GM18868 (cell line): ENCODE data around the gene RAD51B.
"Not testable (repeated sequence)": the region's sequence is repeated elsewhere in the genome, so short reads cannot be mapped to it uniquely, and the experiment has no call there.

Experiments
- ATAC-seq: cut with Tn5 transposase; IDR thresholded peaks from one replicate; pipeline ENCODE4 v1.9.1; 2021; ENCODE audit warnings: mild to moderate bottlenecking, moderate library complexity; ENCODE audit not compliant: unreplicated experiment

RAD51B gene

GRCh38 chr14:67977434-67978034, 158.0 kb downstream of the RAD51B start:
- ATAC-seq: no peak

- no peak for ATAC-seq
Observed at GRCh38 chr14:67978749-67979148, 159.2 kb downstream of the RAD51B start.

GRCh38 chr14:67982711-67983608, 163.4 kb downstream of the RAD51B start:
- no peak for ATAC-seq

DNA sequence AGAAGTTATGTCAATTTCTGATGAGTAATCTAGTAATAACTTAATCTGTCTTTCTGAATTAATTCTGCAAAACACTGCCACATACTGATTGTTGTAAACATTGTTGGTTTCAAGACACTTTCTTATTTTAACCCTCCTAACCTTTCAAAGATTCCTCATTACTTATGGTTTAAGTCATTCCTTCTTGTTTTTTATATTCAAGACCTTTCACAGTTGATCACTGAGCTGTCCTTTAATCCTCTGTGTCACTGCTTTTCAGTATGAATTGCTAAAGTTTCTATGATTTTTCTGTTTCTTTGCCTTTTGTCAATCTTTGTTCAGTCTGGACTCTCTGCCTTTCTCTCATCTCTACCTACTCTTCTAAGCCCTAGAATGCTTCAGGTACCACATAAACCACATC, 164.7 kb downstream of the RAD51B start:
- ATAC-seq: no peak

DNA sequence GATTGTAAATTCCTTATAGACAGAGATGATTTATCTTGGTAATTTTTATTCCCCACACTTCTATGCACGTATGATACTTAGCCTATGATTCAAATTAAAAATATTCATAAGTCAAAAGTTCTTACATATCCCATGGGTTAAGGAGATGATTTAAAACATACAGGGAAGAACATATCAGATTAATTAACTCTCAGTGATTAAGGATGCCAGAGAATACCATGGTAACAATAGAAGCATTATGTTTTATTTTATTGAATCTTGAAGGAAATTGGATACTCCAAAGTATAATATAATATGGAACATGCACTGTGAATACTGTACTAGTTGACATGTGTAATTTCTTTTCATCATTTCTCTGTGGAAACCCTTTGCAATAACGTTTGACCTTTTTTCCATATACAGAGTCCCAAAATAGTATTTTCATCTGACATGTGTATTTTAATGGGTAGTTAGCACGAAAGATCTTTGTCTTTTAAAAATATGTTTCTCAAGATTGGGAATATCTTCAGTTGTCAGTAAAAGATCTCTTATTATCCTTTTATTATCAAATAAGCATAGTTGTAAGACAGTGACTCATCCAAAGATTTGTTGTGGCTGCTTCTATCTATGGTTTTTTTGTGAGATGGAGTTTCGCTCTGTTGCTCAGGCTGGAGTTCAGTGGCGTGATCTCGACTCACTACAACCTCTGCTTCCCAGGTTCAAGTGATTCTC, 166.7 kb downstream of the RAD51B start:
- ATAC-seq: no peak

DNA sequence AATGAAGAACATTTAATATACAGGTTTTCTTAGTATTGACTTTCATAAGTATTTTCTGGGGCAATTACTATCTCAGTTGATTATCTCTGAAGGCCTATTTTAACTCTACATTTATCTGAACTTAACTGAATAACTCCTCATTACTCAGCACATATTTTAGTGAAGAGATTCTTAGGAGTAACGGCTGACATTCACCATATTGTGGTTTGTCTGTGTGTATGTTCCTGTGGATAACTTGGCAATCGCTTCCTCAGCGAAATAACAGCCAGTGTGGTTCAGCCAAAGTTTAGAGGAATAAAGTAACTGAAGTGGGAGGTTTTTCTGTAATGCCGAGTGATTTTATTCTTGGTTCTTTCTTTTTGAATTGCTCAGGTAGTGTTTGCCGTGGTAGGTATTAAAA, 168.0 kb downstream of the RAD51B start:
- no peak for ATAC-seq

DNA sequence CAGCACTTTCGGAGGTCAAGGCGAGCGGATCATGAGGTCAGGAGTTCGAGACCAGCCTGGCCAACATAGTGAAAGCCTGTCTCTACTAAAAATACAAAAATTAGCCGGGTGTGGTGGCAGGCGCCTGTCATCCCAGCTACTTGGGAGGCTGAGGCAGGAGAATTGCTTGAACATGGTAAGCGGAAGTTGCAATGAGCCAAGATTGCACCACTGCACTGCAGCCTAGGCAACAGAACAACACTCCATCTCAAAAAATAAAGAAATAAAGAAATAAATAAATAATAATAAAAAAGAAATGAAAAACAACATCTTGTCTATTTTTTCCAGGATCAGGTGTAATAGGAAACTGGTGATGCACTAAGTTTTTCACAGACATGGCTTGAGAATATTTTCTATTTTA, 168.6 kb downstream of the RAD51B start:
- not testable (repeated sequence) for ATAC-seq

GRCh38 chr14:67990576-67990975, 171.0 kb downstream of the RAD51B start:
- no peak for ATAC-seq

GRCh38 chr14:67994531-67994930, 175.0 kb downstream of the RAD51B start:
- ATAC-seq: no peak

- no peak for ATAC-seq
Observed at GRCh38 chr14:67996235-67996634, 176.7 kb downstream of the RAD51B start.

DNA sequence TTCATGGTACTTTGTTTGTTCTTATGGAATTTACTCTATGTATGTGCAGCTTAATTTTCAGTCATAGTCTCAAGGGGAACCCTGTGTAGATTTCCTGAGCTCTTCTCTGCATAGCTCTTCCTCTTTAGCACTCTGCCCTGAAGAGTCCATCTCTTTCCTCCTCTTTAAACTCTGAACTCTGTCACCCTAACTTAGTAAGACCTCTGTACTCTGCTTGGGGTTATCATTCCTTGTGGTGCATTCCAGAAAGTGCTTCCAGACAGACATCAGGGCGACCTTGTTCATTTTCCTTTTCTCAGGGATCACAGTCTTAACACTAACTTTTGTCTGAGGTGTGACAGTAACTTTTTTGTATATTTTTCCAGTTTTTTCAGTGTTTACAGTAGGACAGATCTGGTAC, 179.3 kb downstream of the RAD51B start:
- no peak for ATAC-seq

GRCh38 chr14:67999290-67999689, 179.7 kb downstream of the RAD51B start:
- no peak for ATAC-seq

DNA sequence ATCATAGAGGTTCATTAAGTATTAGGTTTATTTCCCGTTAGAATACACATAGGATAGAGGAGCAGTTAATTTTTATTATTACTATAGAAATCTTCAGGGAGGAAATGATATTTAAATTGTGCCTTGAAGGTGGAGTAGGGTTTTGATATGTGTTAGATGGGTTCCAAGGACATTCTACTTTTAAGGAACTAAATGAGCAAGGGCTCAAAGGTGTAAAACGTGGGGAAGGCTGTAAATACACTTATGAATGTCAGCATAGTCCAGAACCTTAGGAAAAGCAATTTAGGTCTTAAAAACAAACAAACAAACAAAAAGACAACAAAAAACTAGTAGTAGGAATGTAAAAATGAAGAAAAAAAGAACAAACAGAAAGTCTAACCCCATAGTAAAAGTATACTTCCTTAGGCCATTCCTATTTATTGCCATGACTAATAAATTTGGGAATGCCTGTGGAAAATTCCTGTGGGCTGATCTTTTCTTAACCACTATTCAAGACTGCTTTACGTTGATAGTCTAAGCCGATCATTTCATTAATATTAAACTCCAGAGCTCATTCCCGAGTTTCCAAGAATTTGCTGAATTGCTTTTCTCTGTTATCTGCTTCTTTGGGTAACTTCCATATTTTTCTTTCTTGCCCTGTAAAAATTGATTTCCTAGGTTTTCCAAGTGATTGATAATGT, 180.3 kb downstream of the RAD51B start:
- no peak for ATAC-seq

- no peak for ATAC-seq
Observed at GRCh38 chr14:68000511-68000910, 180.9 kb downstream of the RAD51B start.

DNA sequence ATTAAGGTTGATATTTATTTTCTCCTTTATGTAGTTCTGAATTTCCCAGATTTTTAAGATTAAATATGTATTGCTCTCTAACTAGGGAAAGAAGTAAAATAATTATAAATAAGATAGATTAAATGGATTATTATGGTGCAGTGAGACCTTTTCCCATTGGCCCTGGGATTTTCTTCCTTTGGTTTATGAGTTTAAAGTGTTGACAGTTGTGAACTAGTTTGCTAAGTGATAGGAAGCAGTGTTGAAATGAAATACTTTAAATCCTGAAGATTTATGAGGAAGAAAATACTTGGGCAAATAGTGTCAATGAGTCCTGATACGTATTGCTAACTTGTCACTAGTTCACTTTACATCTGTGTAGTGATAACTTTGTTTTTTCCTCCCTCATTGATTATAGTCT, 188.9 kb downstream of the RAD51B start:
- ATAC-seq: no peak

DNA sequence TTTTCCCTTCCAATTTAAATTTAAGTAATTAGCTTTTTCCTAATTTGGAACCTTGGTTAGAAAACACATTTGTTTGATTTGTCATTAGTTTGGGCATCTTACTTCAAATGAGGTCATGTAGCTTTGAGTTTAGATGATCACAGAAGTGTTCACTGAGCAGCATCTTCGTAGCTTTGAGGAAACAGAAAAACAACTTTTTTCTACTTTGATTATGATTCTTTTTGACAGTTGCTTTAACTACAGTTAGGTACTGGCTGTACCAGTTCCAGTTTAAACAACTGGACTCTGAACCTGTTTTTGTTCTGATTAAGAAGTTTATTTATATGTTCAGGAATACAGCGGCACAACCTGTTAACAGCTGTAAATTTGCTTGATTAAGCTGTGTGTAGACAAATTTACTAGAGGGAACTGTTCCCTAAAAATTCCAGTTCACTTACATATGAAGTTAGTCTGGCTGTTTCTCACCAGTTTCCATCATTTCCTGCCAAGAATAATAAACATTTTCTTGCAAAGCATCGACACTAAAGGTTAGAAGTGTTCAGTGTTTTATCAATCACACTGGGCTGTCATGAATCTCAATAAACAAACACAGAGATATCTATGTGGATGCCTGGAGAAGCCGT, 191.9 kb downstream of the RAD51B start:
- no peak for ATAC-seq

- ATAC-seq: no peak
Observed at GRCh38 chr14:68012871-68013270, 193.3 kb downstream of the RAD51B start.

GRCh38 chr14:68013326-68013725, 193.7 kb downstream of the RAD51B start:
- ATAC-seq: no peak

- ATAC-seq: no peak
Observed at GRCh38 chr14:68014771-68015170, 195.2 kb downstream of the RAD51B start.

GRCh38 chr14:68015356-68016254, 196.0 kb downstream of the RAD51B start:
- ATAC-seq: no peak
